Lower leg skin (tissue), 4 donors: Measurements from ENCODE around the gene ZNF223. TPM values are rescaled to one million over a fixed set of nuclear protein-coding genes. Genes with fewer than 3 reads are reported as not detected.

Source experiments
- DNase-seq, 2 donors: peaks; one replicate each; pipeline ENCODE4 v3.0.0-alpha.2; 2019; ENCODE audit warnings: low spot score in 2 of 2
- H3K4me3 ChIP-seq: fragments of 200-600 bp; sonication (generic); 2 replicates; pipeline ENCODE4 v1.5.1; 2017; ENCODE audit warnings: mild to moderate bottlenecking, low read depth; ENCODE audit not compliant: poor library complexity, severe bottlenecking
- POLR2A ChIP-seq, 2 donors: fragments of 450-650 bp; IDR thresholded peaks; one replicate each; pipeline ENCODE4 v1.6.1; 2016 to 2017; ENCODE audit warnings: antibody characterized with exemption in 2 of 2, mild to moderate bottlenecking in 1 of 2, moderate library complexity in 1 of 2
- WGBS, 2 donors: methylation state at CpG; one replicate each; pipeline ENCODE4 v1.1.5; 2018; 5-methylcytosine and 5-hydroxymethylcytosine counted together
- intact Hi-C: fragments of 100-400 bp; cut with DNase I; formaldehyde crosslinking; loops from one replicate; pipeline ENCODE4 v1.15.0; 2023; ENCODE audit warnings: low total_unique reads
- total RNA-seq, 4 donors: library from RNA; depleted of rRNA; stranded (reverse); fragments of >200 nt; gene quantifications; one replicate each; pipeline ENCODE4 v1.1.0, GENCODE V29; 2016
- TF ChIP-seq, protein P1 (sequence below), 3 donors: fragments of 450-650 bp; IDR thresholded peaks; one replicate each; pipeline ENCODE4 v1.5.1; 2016; ENCODE audit warnings: antibody characterized with exemption in 3 of 3, mild to moderate bottlenecking in 3 of 3, moderate library complexity in 2 of 3

The ZNF223 gene
- total RNA-seq, 4 donors from 2014 or later, result 4.8 to 9.7 (median 6.7) TPM

DNA sequence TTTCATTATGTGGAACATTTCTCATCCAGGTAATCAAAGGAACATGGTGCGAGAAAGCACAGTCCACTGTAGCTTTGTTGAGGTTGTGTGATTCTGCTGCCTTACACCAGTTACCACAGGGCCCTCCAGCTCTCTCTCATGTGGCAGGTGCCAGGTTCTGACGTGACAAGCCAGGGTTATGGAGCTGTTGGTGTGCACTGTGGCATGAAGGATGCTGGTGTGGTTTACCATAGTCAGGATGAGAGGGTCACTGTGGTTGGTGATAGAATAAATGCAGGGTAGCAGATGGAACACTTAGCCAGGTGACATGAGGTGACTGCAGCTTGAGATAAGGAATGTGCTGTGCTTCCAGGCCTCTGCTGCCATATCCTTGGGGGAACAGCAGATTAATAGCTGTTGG lies 7.4 kb downstream of the ZNF223 start:
- 95 to 97% methylated on average over 2 of the region's 2 CpGs for WGBS, 2 donors
- intact Hi-C loops, result no loop called here
- TF ChIP-seq, protein P1, sequence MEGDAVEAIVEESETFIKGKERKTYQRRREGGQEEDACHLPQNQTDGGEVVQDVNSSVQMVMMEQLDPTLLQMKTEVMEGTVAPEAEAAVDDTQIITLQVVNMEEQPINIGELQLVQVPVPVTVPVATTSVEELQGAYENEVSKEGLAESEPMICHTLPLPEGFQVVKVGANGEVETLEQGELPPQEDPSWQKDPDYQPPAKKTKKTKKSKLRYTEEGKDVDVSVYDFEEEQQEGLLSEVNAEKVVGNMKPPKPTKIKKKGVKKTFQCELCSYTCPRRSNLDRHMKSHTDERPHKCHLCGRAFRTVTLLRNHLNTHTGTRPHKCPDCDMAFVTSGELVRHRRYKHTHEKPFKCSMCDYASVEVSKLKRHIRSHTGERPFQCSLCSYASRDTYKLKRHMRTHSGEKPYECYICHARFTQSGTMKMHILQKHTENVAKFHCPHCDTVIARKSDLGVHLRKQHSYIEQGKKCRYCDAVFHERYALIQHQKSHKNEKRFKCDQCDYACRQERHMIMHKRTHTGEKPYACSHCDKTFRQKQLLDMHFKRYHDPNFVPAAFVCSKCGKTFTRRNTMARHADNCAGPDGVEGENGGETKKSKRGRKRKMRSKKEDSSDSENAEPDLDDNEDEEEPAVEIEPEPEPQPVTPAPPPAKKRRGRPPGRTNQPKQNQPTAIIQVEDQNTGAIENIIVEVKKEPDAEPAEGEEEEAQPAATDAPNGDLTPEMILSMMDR (IDR thresholded peaks at IDR 0.05), result no peak
- TF ChIP-seq POLR2A (IDR thresholded peaks at IDR 0.05), result no peak
- no peak for DNase-seq
- H3K4me3 ChIP-seq, result no peak overlapping the region

DNA sequence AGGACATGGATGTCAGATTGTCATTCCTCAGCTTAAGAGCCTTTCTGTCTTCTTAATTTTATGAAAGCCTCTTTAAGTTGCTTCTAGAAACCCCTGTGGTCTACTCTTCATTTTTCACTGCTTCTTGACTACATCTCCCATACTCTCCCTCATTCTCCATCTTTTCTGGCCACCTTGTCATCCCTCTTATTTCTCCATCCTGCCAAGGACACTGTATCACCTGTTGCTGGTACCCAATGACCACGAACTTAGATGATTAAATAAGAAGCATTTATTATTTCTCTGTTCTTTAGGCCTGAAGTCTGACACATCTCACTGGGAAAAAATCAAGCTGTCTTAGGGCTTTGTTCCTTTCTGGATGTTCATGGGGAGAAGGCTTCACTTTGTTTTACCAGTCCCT lies 9.2 kb downstream of the ZNF223 start:
- no peak for DNase-seq
- WGBS, 2 donors, result 89 to 97% methylated on average over 1 of the region's 1 CpG
- H3K4me3 ChIP-seq, result no peak overlapping the region
- intact Hi-C loops, result no loop called here
- no peak for TF ChIP-seq POLR2A (IDR thresholded peaks at IDR 0.05)
- TF ChIP-seq, protein P1 (IDR thresholded peaks at IDR 0.05), result no peak

DNA sequence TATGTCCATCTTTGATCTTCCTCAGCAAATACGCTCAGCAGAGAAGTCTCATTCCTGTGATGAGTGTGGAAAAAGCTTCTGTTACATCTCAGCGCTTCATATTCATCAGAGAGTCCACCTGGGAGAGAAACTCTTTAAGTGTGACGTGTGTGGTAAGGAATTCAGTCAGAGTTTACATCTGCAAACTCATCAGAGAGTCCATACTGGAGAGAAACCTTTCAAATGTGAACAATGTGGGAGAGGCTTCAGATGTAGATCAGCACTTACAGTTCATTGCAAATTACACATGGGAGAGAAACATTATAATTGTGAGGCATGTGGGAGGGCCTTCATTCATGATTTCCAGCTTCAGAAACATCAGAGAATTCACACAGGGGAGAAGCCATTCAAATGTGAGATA lies 14.5 kb downstream of the ZNF223 start:
- intact Hi-C loops, result no loop called here
- DNase-seq, result no peak
- WGBS, 2 donors, result 61 to 77% methylated on average over 3 of the region's 3 CpGs
- H3K4me3 ChIP-seq, result no peak overlapping the region
- no peak for TF ChIP-seq POLR2A (IDR thresholded peaks at IDR 0.05)
- TF ChIP-seq, protein P1 (IDR thresholded peaks at IDR 0.05), result no peak

DNA sequence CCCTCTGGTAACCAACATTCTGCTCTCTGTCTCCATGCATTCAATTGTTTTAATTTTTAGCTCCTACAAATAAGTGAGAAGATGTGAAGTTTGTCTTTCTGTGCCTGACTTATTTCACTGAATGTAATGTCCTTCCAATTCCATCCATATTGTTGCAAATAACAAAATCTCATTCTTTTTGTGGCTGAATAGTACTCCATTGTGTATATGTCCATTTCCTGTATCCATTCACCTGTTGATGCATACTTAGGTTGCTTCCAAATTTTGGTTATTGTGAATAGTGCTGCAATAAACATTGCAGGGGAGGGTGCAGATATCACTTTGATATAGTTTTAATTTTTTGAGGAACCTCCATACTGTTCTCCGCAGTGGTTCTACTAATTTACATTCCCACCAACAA lies 17.6 kb downstream of the ZNF223 start:
- TF ChIP-seq, protein P1 (IDR thresholded peaks at IDR 0.05), result no peak
- TF ChIP-seq POLR2A (IDR thresholded peaks at IDR 0.05), result no peak
- DNase-seq, result no peak
- intact Hi-C loops, result no loop called here
- WGBS, 2 donors, result 92 to 100% methylated on average over 1 of the region's 1 CpG
- H3K4me3 ChIP-seq, result no peak overlapping the region

DNA sequence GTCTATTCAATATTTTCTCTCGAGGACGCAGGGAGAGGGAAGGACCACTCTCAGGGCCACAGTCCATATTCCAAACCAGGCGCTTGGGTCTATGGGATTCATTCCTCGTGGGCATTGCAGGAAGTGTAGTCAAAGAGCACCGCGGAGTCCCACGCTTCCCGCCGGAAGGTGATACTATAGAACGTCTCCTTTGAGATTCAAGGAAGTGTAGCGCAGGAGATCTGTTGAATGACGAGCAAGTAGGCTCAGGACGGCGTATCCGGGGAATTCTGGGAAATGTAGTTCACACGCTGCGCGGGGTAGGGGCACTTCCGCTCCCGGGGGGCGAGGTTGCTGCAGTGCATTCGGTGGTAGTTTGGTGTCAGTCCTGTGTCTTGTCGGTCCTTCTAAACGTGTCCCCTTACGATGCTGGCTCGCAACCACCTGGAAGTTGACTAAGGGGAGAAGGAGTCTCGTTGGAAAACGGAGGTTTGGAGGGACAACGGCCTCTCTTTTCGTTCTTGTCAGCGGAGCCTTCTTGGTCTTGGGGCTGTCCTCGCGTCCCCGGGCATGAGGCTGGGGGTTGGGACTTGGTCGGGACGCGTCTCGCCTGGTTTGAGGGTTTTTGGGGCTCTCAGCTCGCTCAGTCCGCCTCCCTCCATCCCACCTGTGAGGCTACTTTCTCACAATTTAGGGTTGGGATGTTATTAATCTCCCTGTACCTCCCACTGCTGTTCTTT lies 20.1 kb downstream of the ZNF223 start, which contains the start of gene ZNF284:
Gene ZNF284 (plus strand): TSS at position 336 of the 719 bp plus-strand sequence. CDS start 4,231 bp downstream, outside the sequence.
- DNase-seq, result peak; percentile 86 to 97
- TF ChIP-seq POLR2A (IDR thresholded peaks at IDR 0.05), result no peak
- TF ChIP-seq, protein P1 (IDR thresholded peaks at IDR 0.05), result no peak
- peak within 1 kb of the TSS; percentile 61 for H3K4me3 ChIP-seq
- 1% methylated on average over 40 of the region's 40 CpGs for WGBS, 2 donors
- intact Hi-C loops, result no loop called here
